IMR-90 (cell line): ENCODE data around the gene ATP6V1A. TPM values are rescaled to one million over a fixed set of nuclear protein-coding genes. Genes with fewer than 3 reads are reported as not detected.

Experiments
- ATAC-seq: fragments of 200-7000 bp; cut with Tn5 transposase; 2 replicates; pipeline ENCODE4 v1.9.1; 2020; ENCODE audit warnings: low read depth, mild to moderate bottlenecking, moderate library complexity
- BruUV-seq: library from RNA; stranded (reverse); fragments of 400-500 nt; replicated peaks from 2 replicates; lab custom pipeline; 2021; lab: Mats Ljungman, UMichigan
- CTCF ChIA-PET: fragments of 300-600 bp; formaldehyde crosslinking; extraction: SDS; loops from one replicate; lab custom pipeline; 2021; ENCODE audit warnings: antibody characterized with exemption; lab: Yijun Ruan, JAX
- POLR2A ChIA-PET: fragments of 300-600 bp; sonication (Branson Sonifier 250); formaldehyde crosslinking; loops from one replicate; lab custom pipeline; 2022; ENCODE audit warnings: antibody characterized with exemption; ENCODE audit not compliant: unreplicated experiment; lab: Charles Lee
- DNase-seq: peaks from one replicate; pipeline ENCODE4 v3.0.0; 2013
- H2AFZ ChIP-seq: replicated peaks from 2 replicates; pipeline ENCODE3; 2013; ENCODE audit warnings: low read length, mild to moderate bottlenecking; ENCODE audit not compliant: poor library complexity
- H2AK5ac ChIP-seq: 2 replicates; pipeline ENCODE4 v1.6.1; 2013; ENCODE audit warnings: low read depth, low read length, inconsistent platforms
- H2AK9ac ChIP-seq: replicated peaks from 2 replicates; pipeline ENCODE3; 2013; ENCODE audit warnings: mild to moderate bottlenecking, low read depth, low read length, moderate library complexity; ENCODE audit not compliant: poor library complexity
- H2BK120ac ChIP-seq: 2 replicates; pipeline ENCODE4 v1.6.1; 2013; ENCODE audit warnings: low read depth, low read length, inconsistent platforms
- H2BK15ac ChIP-seq: 3 replicates; pipeline ENCODE4 v1.6.1; 2013; ENCODE audit warnings: low read depth, low read length, inconsistent platforms
- H2BK20ac ChIP-seq: 2 replicates; pipeline ENCODE4 v1.6.1; 2013; ENCODE audit warnings: low read depth, mild to moderate bottlenecking, inconsistent platforms, low read length, moderate library complexity
- H2BK5ac ChIP-seq: 2 replicates; pipeline ENCODE4 v1.6.1; 2013; ENCODE audit warnings: mild to moderate bottlenecking, low read depth, low read length, inconsistent platforms; ENCODE audit not compliant: poor library complexity, severe bottlenecking
- H3K14ac ChIP-seq: replicated peaks from 2 replicates; pipeline ENCODE4 v1.6.1; 2013; ENCODE audit warnings: low read depth, low read length, inconsistent platforms
- H3K18ac ChIP-seq: 2 replicates; pipeline ENCODE4 v1.6.1; 2013; ENCODE audit warnings: low read depth, low read length, control low read depth
- H3K23ac ChIP-seq: 2 replicates; pipeline ENCODE4 v1.6.1; 2013; ENCODE audit warnings: low read depth, low read length, inconsistent platforms
- H3K27ac ChIP-seq: 2 replicates; pipeline ENCODE4 v1.5.1; 2013; ENCODE audit warnings: mild to moderate bottlenecking, control low read depth, low read length; ENCODE audit not compliant: insufficient read depth
- H3K27me3 ChIP-seq: 2 replicates; pipeline ENCODE4 v1.6.1; 2013; ENCODE audit warnings: low read length; ENCODE audit not compliant: control insufficient read depth, insufficient read depth
- H3K36me3 ChIP-seq: 2 replicates; pipeline ENCODE4 v1.6.1; 2013; ENCODE audit warnings: low read length, mixed read lengths; ENCODE audit not compliant: control insufficient read depth, insufficient read depth
- H3K4ac ChIP-seq: 2 replicates; pipeline ENCODE4 v1.6.1; 2013; ENCODE audit warnings: low read depth, low read length, inconsistent platforms
- H3K4me1 ChIP-seq: 2 replicates; pipeline ENCODE4 v1.6.1; 2013; ENCODE audit warnings: low read length, mixed read lengths; ENCODE audit not compliant: control insufficient read depth, insufficient read depth
- H3K4me2 ChIP-seq: 2 replicates; pipeline ENCODE4 v1.6.1; 2013; ENCODE audit warnings: low read depth, mild to moderate bottlenecking, control low read depth, low read length, moderate library complexity
- H3K4me3 ChIP-seq: 2 replicates; pipeline ENCODE4 v1.5.1; 2013; ENCODE audit warnings: low read depth, mild to moderate bottlenecking, control low read depth, low read length, moderate library complexity; ENCODE audit not compliant: insufficient read depth
- H3K56ac ChIP-seq: 2 replicates; pipeline ENCODE4 v1.6.1; 2013; ENCODE audit warnings: low read length, inconsistent platforms; ENCODE audit not compliant: insufficient read depth; ENCODE audit errors: extremely low read depth
- H3K79me1 ChIP-seq, 2 experiments: 2 replicates each; pipeline ENCODE4 v1.6.1; 2013; ENCODE audit warnings: low read length in 2 of 2, inconsistent platforms in 1 of 2, low read depth in 1 of 2
- H3K9ac ChIP-seq: 2 replicates; pipeline ENCODE4 v1.6.1; 2013; ENCODE audit warnings: low read depth, low read length, control low read depth
- H3K9me1 ChIP-seq: 2 replicates; pipeline ENCODE4 v1.6.1; 2013; ENCODE audit warnings: low read length, inconsistent platforms; ENCODE audit not compliant: insufficient read depth
- H3K9me3 ChIP-seq: 2 replicates; pipeline ENCODE4 v1.6.1; 2013; ENCODE audit warnings: low read length; ENCODE audit not compliant: control insufficient read depth, insufficient read depth
- H4K20me1 ChIP-seq: 2 replicates; pipeline ENCODE4 v1.6.1; 2013; ENCODE audit warnings: low read length, inconsistent platforms; ENCODE audit not compliant: insufficient read depth
- H4K5ac ChIP-seq: 2 replicates; pipeline ENCODE4 v1.6.1; 2013; ENCODE audit warnings: mild to moderate bottlenecking, low read depth, low read length, control low read depth
- H4K8ac ChIP-seq, 2 experiments: 2 replicates each; pipeline ENCODE4 v1.6.1; 2013; ENCODE audit warnings: low read depth in 2 of 2, low read length in 2 of 2, control low read depth in 1 of 2, inconsistent platforms in 1 of 2
- H4K91ac ChIP-seq: 2 replicates; pipeline ENCODE4 v1.6.1; 2013; ENCODE audit warnings: low read depth, low read length, inconsistent platforms; ENCODE audit not compliant: insufficient read depth
- CEBPB ChIP-seq: IDR thresholded peaks from 2 replicates; pipeline ENCODE4 v1.6.1; 2012; ENCODE audit warnings: low read depth, low read length, improper control_type of control experiment
- CHD1 ChIP-seq: IDR thresholded peaks from 2 replicates; pipeline ENCODE4 v1.6.1; 2012; ENCODE audit warnings: low read depth, low read length, improper control_type of control experiment
- MAFK ChIP-seq: IDR thresholded peaks from 2 replicates; pipeline ENCODE4 v1.6.1; 2012; ENCODE audit warnings: low read depth, low read length, improper control_type of control experiment
- MXI1 ChIP-seq: IDR thresholded peaks from 2 replicates; pipeline ENCODE4 v1.6.1; 2012; ENCODE audit warnings: low read depth, mild to moderate bottlenecking, low read length, moderate library complexity, borderline replicate concordance
- NFE2L2 ChIP-seq: fragments of 150-350 bp; IDR thresholded peaks from 2 replicates; pipeline ENCODE4 v1.6.1; 2016; ENCODE audit warnings: low read depth, mild to moderate bottlenecking, low read length
- RAD21 ChIP-seq: IDR thresholded peaks from 2 replicates; pipeline ENCODE4 v1.6.1; 2012; ENCODE audit warnings: low read length, improper control_type of control experiment
- RCOR1 ChIP-seq: IDR thresholded peaks from 2 replicates; pipeline ENCODE4 v1.6.1; 2012; ENCODE audit warnings: mild to moderate bottlenecking, low read length, improper control_type of control experiment; ENCODE audit not compliant: insufficient replicate concordance
- dilution Hi-C: fragments of 300-500 bp; cut with HindIII; formaldehyde crosslinking; loops from one replicate; pipeline ENCODE4 v1.14.3; 2018; ENCODE audit warnings: low sequenced_read_pairs; ENCODE audit not compliant: unreplicated experiment
- in situ Hi-C: fragments of 300-500 bp; cut with MboI; formaldehyde crosslinking; loops from 3 replicates; pipeline ENCODE4 v1.14.3; 2019; ENCODE audit warnings: low sequenced_read_pairs, inconsistent platforms, mixed read lengths
- intact Hi-C: fragments of 100-400 bp; cut with micrococcal nuclease; formaldehyde crosslinking; loops from 2 replicates; pipeline ENCODE4 v1.10.0; 2022
- polyA plus RNA-seq, 3 experiments: library from polyadenylated mRNA; depleted of rRNA; stranded (reverse); fragments of >200 nt; gene quantifications; 2 replicates each; pipeline ENCODE4 v1.2.3, GENCODE V29; 2012; ENCODE audit warnings: low replicate concordance in 1 of 3
- total RNA-seq: library from RNA; depleted of rRNA; stranded (reverse); fragments of >200 nt; gene quantifications from 2 replicates; pipeline ENCODE4 v1.2.3, GENCODE V29; 2012

ATP6V1A gene
- total and polyA plus RNA-seq, 2 of the 4 experiments (the other 2 are of a cell fraction) = 15.1 to 98.0 TPM

DNA sequence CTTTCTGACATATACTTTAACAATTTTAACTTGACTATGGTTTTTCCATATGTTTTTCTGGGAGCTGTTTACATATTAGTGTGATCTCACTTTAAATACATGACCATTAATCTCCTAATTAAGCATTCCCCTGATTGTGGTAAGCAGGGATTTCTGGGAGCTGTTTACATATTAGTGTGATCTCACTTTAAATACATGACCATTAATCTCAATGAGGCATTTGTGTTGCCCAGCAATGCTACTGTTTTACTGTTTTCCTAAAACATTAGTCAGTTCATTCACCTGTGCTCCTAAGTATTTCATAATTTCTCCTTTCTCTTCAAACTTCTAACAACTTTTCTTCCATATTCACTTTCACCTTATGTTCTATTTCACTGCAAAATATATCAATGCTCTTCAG, 88.1 kb downstream of the ATP6V1A start:
- H4K5ac ChIP-seq = no peak overlapping the region
- H2BK120ac ChIP-seq = no peak overlapping the region
- H3K4me2 ChIP-seq = no peak overlapping the region
- H3K27ac ChIP-seq = no peak overlapping the region
- no peak overlapping the region for H2AK5ac ChIP-seq
- H3K4me3 ChIP-seq = no peak overlapping the region
- TF ChIP-seq RCOR1 = no peak
- no peak for TF ChIP-seq MXI1
- TF ChIP-seq CHD1 = no peak
- TF ChIP-seq NFE2L2 = no peak
- TF ChIP-seq CEBPB = no peak
- no peak for TF ChIP-seq RAD21
- TF ChIP-seq MAFK = no peak
- 0 out of 4 replicates have a peak overlapping the region, but pooled peaks of 1 of the 2 experiments have one; percentile 44 for H4K8ac ChIP-seq
- in situ Hi-C loops (no loop called here), intact Hi-C loops (loop anchor here (5.0 kb wide), 1 partner anchor 222 kb away; the partner anchor contains the start of genes CCDC191 and QTRT2), dilution Hi-C loops (no loop called here)
- ChIA-PET CTCF (interaction anchor here (1.0 to 1.2 kb wide), 2 partner anchors 9 to 98 kb away, joined by 3 to 6 read pairs; no protein-coding TSS in a partner anchor), POLR2A (interaction anchor here (0.7 kb wide), 1 partner anchor 528 kb away, joined by 6 read pairs; no protein-coding TSS in a partner anchor)
- H4K20me1 ChIP-seq = no peaks in the 10 kb centered on the region
- no peak overlapping the region for H3K23ac ChIP-seq
- H3K27me3 ChIP-seq = no peaks in the 10 kb centered on the region
- H3K56ac ChIP-seq = no peak overlapping the region
- H2BK15ac ChIP-seq = no peak overlapping the region
- H3K14ac ChIP-seq = no peak overlapping the region
- H2BK5ac ChIP-seq = no peak overlapping the region
- H3K4me1 ChIP-seq = peaks cover 4% of the 10 kb centered on the region
- DNase-seq (peak; percentile 21), ATAC-seq (no peak)
- no peak overlapping the region for H2AFZ ChIP-seq
- H3K9me3 ChIP-seq = no peaks in the 10 kb centered on the region
- H2AK9ac ChIP-seq = no peak overlapping the region
- H4K91ac ChIP-seq = no peak overlapping the region
- H2BK20ac ChIP-seq = no peak overlapping the region
- no peaks in the 10 kb centered on the region for H3K9me1 ChIP-seq
- peaks cover 7 to 12% of the 10 kb centered on the region in 2 experiments; a peak in 1 of 4 replicates for H3K79me1 ChIP-seq
- H3K36me3 ChIP-seq = no peaks in the 10 kb centered on the region
- no peak overlapping the region for H3K18ac ChIP-seq
- H3K4ac ChIP-seq = no peak overlapping the region; the same call in 1 of the 2 replicates
- no peak overlapping the region for H3K9ac ChIP-seq
- no TSS peak for BruUV-seq
